UCSD-AML1 (cell line): ENCODE measurements around the gene GPR82.
A peak's percentile ranks its signal among the peaks of the same experiment; 100 is the strongest.
"Not testable (repeated sequence)": the region's sequence is repeated elsewhere in the genome, so short reads cannot be mapped to it uniquely, and the experiment has no call there.

Experiments
- DNase-seq: peaks from one replicate; lab custom pipeline; 2025; ENCODE audit not compliant: unreplicated experiment; lab: John Stamatoyannopoulos, UW

GPR82 gene

DNA sequence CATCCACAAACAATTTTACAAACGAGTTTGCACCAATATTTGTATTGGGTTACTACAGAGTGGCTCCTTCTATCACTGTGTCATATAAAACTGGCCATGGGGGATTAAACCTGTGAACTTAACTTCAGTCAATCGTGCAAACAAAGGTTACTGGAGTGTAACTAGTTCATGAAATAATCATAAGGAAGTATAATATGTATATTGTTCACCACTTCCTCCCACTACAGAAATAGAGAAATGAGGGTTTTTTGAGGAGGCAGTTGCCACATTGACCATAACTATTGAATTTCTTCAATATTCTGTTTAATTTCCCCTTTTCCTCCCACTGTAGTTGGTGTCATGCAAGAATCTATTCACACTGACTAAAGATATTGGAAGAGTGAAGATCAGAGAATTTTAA is at the start of gene GPR82:
Gene GPR82 (plus strand): TSS at position 356 of the 400 bp plus-strand sequence. CDS start 2,846 bp downstream, outside the sequence.
- DNase-seq: no peak

DNA sequence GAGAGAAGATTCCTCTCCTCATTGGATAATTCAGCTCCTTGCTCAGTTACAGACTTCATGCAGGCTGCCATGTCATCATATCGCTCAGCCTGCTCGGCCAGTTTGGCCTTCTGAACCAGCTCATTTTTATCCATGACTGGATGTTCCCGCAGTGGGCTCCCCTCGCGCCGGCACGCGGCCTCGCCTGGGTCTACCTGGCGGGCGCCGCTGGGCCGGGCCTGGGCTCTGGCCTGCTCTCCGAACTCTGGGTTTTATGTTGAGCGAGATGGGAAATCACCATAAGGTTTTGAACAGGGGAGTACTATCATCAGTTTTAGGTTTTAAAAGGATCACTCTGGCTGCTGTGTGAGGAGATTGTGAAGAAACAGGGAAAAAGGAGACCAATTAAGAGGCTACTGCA is 47.6 kb upstream of the GPR82 start:
- DNase-seq: not testable (repeated sequence)

GRCh38 chrX:41677183-41678060 is 46.6 kb upstream of the GPR82 start:
- DNase-seq: no peak

DNA sequence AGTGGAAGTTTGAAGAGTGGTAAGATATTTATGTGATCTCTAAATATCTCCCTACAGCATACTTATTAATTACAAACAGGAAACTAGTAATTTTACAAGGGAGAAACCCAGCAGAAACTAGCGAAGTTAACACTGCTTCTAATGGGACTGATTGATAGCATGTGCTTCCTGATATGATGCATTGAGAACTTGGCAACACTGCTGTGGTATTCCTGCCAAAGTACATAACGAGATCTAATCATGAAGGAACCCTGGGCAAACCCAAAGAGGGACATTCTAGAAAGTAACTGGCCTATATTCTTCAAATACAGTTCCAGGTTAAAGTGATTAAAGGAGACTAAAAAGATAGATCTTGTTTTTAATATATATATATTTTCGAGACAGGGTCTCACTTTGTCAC is 39.8 kb upstream of the GPR82 start:
- no peak for DNase-seq

DNA sequence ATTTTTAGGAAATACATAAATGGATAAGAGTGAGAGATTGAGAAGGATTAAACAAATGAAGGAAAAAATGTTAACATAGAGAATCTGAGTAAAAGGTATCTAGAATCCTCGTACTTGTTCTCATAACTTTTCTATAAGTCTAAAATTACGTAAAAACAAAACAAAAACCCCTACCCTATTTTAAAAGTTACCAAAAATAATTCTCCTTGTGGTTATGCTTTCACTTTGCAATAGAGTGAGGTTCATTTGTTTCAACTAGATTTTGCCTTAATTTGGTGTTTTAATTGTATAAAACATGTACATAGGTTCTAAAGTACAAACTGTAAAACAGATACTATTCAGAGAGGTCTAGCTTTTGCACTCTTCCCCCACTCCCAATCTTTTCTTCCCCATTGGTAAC is 39.0 kb upstream of the GPR82 start:
- DNase-seq: no peak

DNA sequence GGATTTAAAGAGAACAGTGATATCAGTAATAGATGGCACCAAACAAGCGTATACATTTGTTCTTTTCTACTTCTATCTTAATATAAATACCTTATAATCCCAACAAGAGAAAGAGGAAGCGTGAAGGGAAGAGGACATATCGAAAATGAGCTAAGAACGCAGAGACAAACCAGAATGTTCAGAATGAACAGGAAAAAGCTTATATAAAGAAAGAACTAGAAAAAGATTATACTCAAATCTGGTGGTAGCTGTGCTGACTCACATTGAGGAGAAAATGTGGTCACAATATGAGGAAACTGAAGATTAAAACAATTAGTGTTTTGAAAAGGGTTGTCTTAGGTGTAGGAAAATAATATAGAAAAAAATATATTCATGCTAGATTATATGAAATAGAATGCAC is 37.2 kb upstream of the GPR82 start:
- no peak for DNase-seq

DNA sequence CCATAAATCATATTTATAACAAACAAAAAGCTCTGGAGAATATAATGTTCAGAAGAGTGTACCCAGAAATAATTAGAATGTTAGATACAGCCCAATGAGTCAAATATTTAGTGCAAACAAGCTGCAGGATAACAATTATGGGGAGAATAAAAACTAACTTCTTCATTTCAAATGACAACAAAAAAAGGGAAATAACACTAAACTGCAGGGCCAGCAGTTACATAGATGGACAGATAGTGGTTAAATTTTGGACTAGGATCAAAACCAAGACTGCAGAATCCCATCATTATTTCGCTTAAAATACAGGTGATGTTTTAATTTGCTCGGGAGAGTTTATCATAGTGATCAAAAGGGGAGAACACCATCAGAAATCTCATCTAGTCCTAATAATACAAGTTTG is 35.8 kb upstream of the GPR82 start:
- DNase-seq: no peak

DNA sequence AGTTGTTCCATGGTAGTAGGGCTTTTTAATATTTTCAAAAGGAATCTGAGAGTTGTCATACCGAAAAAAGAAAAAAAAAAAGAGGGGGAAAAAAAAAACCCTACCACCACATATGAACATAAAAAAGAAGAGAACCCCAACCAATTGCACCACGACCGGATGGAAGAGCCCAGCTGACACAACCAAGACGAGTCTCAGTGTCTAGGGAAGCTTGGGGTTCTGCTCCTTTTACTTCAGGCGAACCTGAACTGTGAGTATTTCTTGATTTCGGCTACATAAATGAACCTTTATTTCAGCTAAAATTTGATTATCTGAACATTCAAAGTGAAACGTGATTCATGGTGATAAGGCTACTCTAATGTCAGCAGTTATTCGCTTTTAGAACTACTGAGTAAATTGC is 35.1 kb upstream of the GPR82 start, which contains the start of gene GPR34:
Gene GPR34 (plus strand): TSS at position 139 of the 400 bp plus-strand sequence. CDS start 6,661 bp downstream, outside the sequence.
- DNase-seq: no peak

GRCh38 chrX:41689711-41690110 is 34.3 kb upstream of the GPR82 start:
- no peak for DNase-seq

DNA sequence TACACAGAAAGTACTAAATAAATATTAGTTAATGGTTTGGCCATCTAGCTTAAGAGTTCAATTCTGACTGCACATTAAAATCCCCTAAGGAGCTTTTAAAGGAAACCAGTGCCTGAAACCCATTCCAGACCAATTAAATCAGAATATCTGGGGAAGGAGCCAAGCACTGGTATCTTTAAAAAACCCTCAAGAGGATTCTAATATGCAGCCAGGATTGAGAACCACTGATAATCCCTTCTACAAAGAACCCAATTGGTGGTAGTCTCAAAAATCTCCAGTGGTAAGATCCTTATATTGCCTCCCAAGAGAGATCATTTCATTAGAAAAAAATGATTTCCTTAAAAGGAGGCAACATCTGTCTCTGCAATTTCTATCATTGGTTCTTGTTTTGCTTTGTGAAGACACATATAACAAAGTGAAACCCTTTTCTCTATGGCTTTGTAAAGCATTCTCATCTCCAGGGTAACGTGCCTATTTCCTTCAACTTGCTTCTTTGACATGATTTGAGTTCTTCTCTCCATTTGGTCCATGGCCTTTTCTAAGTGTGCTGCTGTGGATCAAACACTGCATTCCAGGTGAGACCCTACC is 31.7 kb upstream of the GPR82 start:
- DNase-seq: no peak

DNA sequence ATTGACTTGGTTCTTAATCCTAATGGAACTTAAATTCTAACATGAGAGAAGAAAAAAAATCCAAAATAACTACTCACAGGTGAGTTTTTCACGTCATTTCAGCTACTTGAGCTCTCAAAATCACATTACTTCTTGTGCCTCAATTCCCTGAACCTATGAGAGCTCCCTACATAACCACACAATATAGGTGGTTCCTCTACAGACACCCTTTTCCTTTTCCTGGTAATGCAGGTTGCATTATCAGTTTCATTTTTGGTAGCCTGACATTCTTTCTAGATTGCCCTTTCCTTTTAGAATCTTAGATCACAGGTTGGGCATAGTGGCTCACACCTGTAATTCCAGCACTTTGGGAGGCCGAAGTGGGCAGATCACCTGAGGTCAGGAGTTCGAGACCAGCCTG is 31.0 kb upstream of the GPR82 start:
- DNase-seq: no peak

DNA sequence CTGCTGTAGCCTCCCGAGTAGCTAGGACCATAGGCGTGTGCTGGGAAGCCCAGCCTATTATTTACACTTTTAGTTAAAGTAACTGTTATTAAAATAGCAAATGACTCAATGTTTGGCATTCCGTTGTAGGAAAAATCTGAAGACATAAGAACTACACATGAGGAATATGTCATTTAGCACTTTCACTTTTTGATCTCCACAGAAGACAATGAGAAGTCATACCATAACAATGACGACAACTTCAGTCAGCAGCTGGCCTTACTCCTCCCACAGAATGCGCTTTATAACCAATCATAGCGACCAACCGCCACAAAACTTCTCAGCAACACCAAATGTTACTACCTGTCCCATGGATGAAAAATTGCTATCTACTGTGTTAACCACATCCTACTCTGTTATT is 28.6 kb upstream of the GPR82 start:
- no peak for DNase-seq

- DNase-seq: no peak
Measured at GRCh38 chrX:41703574-41704029, 20.4 kb upstream of the GPR82 start.

- DNase-seq: no peak
Measured at GRCh38 chrX:41705042-41705441, 18.9 kb upstream of the GPR82 start.

DNA sequence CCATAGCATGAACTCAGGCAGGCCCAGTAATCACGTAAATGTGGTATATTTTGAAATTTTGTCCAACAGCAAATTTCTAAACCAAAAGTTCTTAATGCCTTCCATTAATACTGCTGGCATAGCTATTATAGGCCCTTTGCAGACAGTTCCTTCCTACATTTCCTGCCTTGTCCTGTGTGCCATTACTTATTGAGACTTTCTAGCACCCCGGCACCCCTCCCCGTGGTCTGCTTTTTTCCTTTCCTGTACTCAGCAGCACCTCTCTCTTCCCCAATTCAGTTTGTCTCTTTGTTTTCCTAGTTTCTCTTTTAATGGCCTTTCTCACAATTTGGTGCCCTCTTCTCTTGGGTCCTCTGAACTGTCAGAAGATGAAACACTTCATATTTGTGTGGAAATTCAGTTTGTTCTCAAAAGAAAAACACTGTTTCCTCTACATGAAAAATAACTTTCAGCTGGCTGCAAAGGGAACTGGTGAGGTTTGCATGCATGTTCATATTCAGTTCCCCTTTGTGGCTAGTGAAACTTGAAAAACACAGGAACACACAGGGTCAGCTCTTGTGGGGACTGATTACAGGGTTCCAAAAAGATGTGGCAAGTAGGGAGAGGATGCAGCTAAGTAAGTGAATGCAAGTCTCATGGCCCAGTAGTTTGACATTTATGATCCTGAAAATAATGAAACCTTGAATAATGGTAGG is 18.2 kb upstream of the GPR82 start:
- peak; percentile 43 for DNase-seq

DNA sequence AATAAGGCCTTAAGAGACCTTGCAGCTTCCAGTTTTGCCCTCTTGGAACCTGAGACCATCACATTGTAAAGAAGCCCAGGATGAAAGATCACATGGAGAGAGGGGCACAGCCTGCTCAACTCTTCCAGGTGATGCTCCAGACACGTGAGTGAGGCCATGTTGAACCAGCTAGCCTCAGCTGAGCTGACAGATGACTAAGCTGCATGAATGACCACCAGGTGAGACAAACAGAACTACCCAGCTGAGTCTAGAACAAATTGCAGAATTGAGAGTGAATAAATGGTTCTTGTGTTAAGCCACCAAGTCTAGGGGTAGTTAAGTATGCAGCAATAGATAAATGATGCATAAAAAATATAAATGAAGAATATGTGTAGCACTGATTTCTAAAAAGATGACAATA is 16.8 kb upstream of the GPR82 start:
- DNase-seq: no peak

DNA sequence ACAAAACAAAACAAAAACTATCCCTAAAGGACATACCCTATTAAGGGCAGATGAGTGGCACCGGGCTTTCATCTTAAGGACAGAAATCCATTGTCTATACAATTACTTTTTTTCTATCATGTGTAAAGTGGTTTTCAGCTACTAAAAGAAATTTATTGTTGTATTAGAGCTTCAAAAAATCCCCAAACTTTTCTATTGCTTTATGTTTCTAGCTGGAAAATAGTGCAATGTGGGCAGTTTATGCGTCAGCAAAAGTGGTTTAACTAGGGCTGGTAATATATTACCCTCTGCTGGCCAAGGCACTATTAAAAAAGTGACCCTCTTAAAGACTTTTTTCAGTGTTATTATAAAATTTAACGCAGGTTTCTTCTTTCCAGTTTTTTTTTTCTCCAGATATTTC is 15.5 kb upstream of the GPR82 start:
- no peak for DNase-seq

- DNase-seq: no peak
Measured at GRCh38 chrX:41711021-41711667, 12.8 kb upstream of the GPR82 start.

DNA sequence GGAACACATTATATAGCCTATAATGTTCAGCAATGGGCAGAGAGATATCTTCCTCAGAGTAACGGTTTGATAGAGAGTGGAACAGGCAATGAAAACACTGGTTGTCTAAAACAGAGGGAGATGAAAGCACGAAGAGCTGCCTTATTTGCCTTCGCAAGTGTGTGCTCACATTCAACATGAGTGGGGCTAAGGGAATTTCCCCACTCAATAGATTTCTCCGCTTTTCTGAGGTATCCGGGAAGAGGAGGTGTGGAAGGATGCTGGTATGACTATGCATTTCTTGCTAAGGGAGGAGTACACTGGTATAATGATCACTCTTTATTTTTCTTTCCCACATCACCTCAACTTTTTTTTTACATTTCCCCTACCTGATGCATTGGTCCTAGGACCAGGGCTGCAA is 7.8 kb upstream of the GPR82 start:
- DNase-seq: no peak

DNA sequence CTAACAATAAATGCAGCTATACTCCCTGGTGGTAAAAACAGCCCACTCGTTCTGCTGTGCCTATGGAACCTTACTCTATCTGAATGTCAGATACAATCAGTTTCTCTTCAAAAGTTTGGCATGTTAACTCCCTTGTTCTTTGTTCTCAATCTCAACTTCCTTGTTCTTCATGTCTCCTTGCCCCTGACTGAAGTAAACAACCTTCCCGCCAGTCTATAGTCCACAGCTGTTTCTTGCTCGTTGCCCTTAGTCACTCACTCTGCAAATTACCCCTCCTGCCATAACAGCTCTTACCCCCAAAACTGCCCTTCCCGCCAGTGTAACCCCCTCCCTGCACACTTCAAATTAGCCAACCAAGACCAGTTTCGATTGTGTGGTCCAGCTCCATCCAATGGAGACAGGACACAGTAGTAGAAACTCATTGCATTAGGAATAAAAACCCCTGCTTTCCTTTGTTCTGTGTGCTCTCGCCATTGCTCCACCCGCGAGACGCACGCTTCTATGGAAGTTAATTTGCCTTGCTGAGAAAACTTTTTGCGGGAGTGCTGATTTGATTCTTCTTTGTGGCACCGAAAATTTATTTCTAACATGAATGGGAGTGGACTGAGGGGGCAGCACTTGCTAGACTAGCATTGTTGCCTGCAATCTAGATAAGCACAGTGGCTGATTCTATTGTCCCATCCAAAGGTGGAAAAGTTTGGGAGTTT is 7.1 kb upstream of the GPR82 start:
- DNase-seq: no peak
